B cell (primary cell): ENCODE results near the gene CYTH3. TPM values are rescaled to one million over a fixed set of nuclear protein-coding genes. Genes with fewer than 3 reads are reported as not detected.

Experiments used
- ATAC-seq: fragments of 200-7000 bp; cut with Tn5 transposase; one replicate; pipeline ENCODE4 v1.10.0; 2021; ENCODE audit warnings: low read depth, mild to moderate bottlenecking, moderate number of reproducible peaks, moderate library complexity
- CTCF ChIA-PET: fragments of 350-600 bp; sonication (Branson Sonifier 250); formaldehyde crosslinking; loops from one replicate; lab custom pipeline; 2021; ENCODE audit warnings: antibody characterized with exemption, inconsistent platforms; lab: Charles Lee
- POLR2A ChIA-PET: fragments of 350-600 bp; sonication (Branson Sonifier 250); formaldehyde crosslinking; loops from one replicate; lab custom pipeline; 2021; ENCODE audit warnings: antibody characterized with exemption; lab: Charles Lee
- DNase-seq: peaks from one replicate; pipeline ENCODE4 v3.0.0; 2013
- H2AFZ ChIP-seq: 2 replicates; pipeline ENCODE4 v1.6.1; 2012; ENCODE audit warnings: mild to moderate bottlenecking, low read depth, low read length; ENCODE audit not compliant: insufficient read depth, poor library complexity, severe bottlenecking
- H3K27ac ChIP-seq, 2 donors: 1 replicate in 1 of 2; 2 replicates in 1 of 2; pipeline ENCODE4 v1.5.1; 2012 to 2013; ENCODE audit warnings: low read length in 2 of 2, mild to moderate bottlenecking in 2 of 2, moderate library complexity in 1 of 2
- H3K27me3 ChIP-seq, 4 experiments: fragments of 200-600 bp in 1 of 4; sonication (generic) in 1 of 4; replicated peaks in 1 of 4; 1 replicate in 2 of 4; 2 replicates in 2 of 4; pipeline versions ENCODE4 v1.6.1 to v1.7.0; 2013 to 2016; ENCODE audit warnings: low read length in 3 of 4, mild to moderate bottlenecking in 2 of 4, mixed read lengths in 1 of 4, moderate library complexity in 1 of 4; ENCODE audit not compliant: insufficient read depth in 4 of 4, control insufficient read depth in 3 of 4; ENCODE audit errors: control extremely low read depth in 1 of 4
- H3K36me3 ChIP-seq, 2 experiments: replicated peaks in 1 of 2; 1 replicate in 1 of 2; 2 replicates in 1 of 2; pipeline versions ENCODE4 v1.6.1 to v1.7.1; 2013; ENCODE audit warnings: low read length in 1 of 2; ENCODE audit not compliant: insufficient read depth in 2 of 2, control insufficient read depth in 1 of 2; ENCODE audit errors: control extremely low read depth in 1 of 2, extremely low read depth in 1 of 2
- H3K4me1 ChIP-seq, 2 donors: fragments of 200-600 bp in 1 of 2; sonication (generic) in 1 of 2; 1 replicate in 1 of 2; 2 replicates in 1 of 2; pipeline versions ENCODE4 v1.5.1 to v1.6.1; 2013 to 2017; ENCODE audit warnings: low read length in 2 of 2; ENCODE audit not compliant: control insufficient read depth in 2 of 2, insufficient read depth in 2 of 2
- H3K4me2 ChIP-seq: replicated peaks from 2 replicates; pipeline ENCODE3; 2012; ENCODE audit warnings: mild to moderate bottlenecking, low read depth, low read length; ENCODE audit not compliant: poor library complexity, severe bottlenecking
- H3K4me3 ChIP-seq, 5 experiments: fragments of 200-600 bp in 1 of 5; sonication (generic) in 1 of 5; 1 replicate in 3 of 5; 2 replicates in 2 of 5; pipeline versions ENCODE4 v1.5.1 to v1.7.0; 2011 to 2016; ENCODE audit warnings: low read length in 4 of 5, mild to moderate bottlenecking in 4 of 5, low read depth in 2 of 5, control low read depth in 1 of 5, moderate library complexity in 1 of 5; ENCODE audit not compliant: insufficient read depth in 1 of 5; ENCODE audit errors: control extremely low read depth in 1 of 5, extremely low read depth in 1 of 5
- H3K79me2 ChIP-seq: fragments of 200-600 bp; sonication (generic); one replicate; pipeline ENCODE4 v1.6.0; 2016; ENCODE audit warnings: low read length; ENCODE audit not compliant: control insufficient read depth, insufficient read depth
- H3K9ac ChIP-seq: fragments of 200-600 bp; sonication (generic); 2 replicates; pipeline ENCODE4 v1.6.1; 2017; ENCODE audit warnings: mild to moderate bottlenecking, low read length, moderate library complexity
- H3K9me3 ChIP-seq, 3 donors: one replicate each; pipeline versions ENCODE4 v1.6.1 to v1.7.1; 2013; ENCODE audit warnings: low read length in 2 of 3; ENCODE audit not compliant: control insufficient read depth in 2 of 3, insufficient read depth in 1 of 3; ENCODE audit errors: control extremely low read depth in 1 of 3
- H4K20me1 ChIP-seq: 2 replicates; pipeline ENCODE4 v1.6.0; 2012; ENCODE audit warnings: mild to moderate bottlenecking, low read length; ENCODE audit not compliant: insufficient read depth, control insufficient read depth, poor library complexity, severe bottlenecking
- H3K27ac Mint-ChIP-seq: one replicate; pipeline ENCODE4 v1.8.0; 2021; ENCODE audit warnings: mixed read lengths
- H3K27me3 Mint-ChIP-seq: one replicate; pipeline ENCODE4 v1.8.0; 2021; ENCODE audit warnings: mixed read lengths
- H3K4me1 Mint-ChIP-seq: one replicate; pipeline ENCODE4 v1.8.0; 2021; ENCODE audit warnings: mixed read lengths
- H3K4me3 Mint-ChIP-seq: one replicate; pipeline ENCODE4 v1.8.0; 2021; ENCODE audit warnings: mixed read lengths
- H3K9me3 Mint-ChIP-seq: one replicate; pipeline ENCODE4 v1.8.0; 2022; ENCODE audit warnings: mixed read lengths; ENCODE audit not compliant: insufficient read depth
- CTCF ChIP-seq: fragments of 200-600 bp; IDR thresholded peaks from one replicate; pipeline ENCODE4 v1.8.0; 2022; ENCODE audit warnings: antibody characterized with exemption, mild to moderate bottlenecking
- EZH2 ChIP-seq: IDR thresholded peaks from 2 replicates; pipeline ENCODE4 v1.6.1; 2012; ENCODE audit warnings: borderline replicate concordance, low read depth, mild to moderate bottlenecking, moderate library complexity, low read length; ENCODE audit not compliant: insufficient read depth, poor library complexity, severe bottlenecking
- WGBS: methylation state at CpG from one replicate; pipeline ENCODE4 v1.1.5; 2013; ENCODE audit warnings: missing lambda C conversion rate; ENCODE audit not compliant: insufficient coverage; 5-methylcytosine and 5-hydroxymethylcytosine counted together
- intact Hi-C: fragments of 100-400 bp; cut with micrococcal nuclease; formaldehyde crosslinking; loops from one replicate; pipeline ENCODE4 v1.10.0; 2022
- polyA plus RNA-seq: library from polyadenylated mRNA; depleted of rRNA; stranded (reverse); fragments of >200 nt; gene quantifications from 2 replicates; pipeline ENCODE4 v1.2.3, GENCODE V29; 2012
- total RNA-seq, 2 donors: library from RNA; stranded (reverse); fragments of 120-200 nt in 1 of 2; gene quantifications; 1 replicate in 1 of 2; 2 replicates in 1 of 2; pipeline versions ENCODE4 v1.2.3 to v1.2.4, GENCODE V29; 2013 to 2022

Gene CYTH3
- total and polyA plus RNA-seq, 2 donors (not counting 1 experiment from before 2014, with no cell fraction given): 5.2 to 11.3 TPM

- WGBS: 91% methylated on average over 4 of the region's 10 CpGs
- Mint-ChIP-seq H3K4me1 (no peaks in the 10 kb centered on the region), H3K27ac (no peak overlapping the region), H3K9me3 (no peaks in the 10 kb centered on the region), H3K27me3 (no peaks in the 10 kb centered on the region), H3K4me3 (no peak overlapping the region)
- CTCF ChIA-PET: no interaction called here
- Histone ChIP-seq H4K20me1 (no peaks in the 10 kb centered on the region), H3K27ac (no peak overlapping the region), H3K4me3 (no peak overlapping the region), H3K4me2 (no peak overlapping the region), H2AFZ (no peak overlapping the region), H3K27me3 (no peaks in the 10 kb centered on the region), H3K4me1 (no peaks in the 10 kb centered on the region), H3K79me2 (no peaks in the 10 kb centered on the region), H3K36me3 (peaks cover 1 to 2% of the 10 kb centered on the region in 2 experiments), H3K9me3 (no peaks in the 10 kb centered on the region), H3K9ac (no peak overlapping the region)
- TF ChIP-seq CTCF: no peak
- no peak for TF ChIP-seq EZH2
- intact Hi-C loops: no loop called here
- ATAC-seq: no peak
- no peak for DNase-seq
- POLR2A ChIA-PET: no interaction called here
These were observed 89.4 kb downstream of the CYTH3 start for GRCh38 chr7:6182993-6183392.

GRCh38 chr7:6181136-6181535 is 91.3 kb downstream of the CYTH3 start:
- Histone ChIP-seq H3K9ac (no peak overlapping the region), H3K79me2 (no peaks in the 10 kb centered on the region), H3K9me3 (no peaks in the 10 kb centered on the region), H3K36me3 (no peaks in the 10 kb centered on the region), H3K4me1 (no peaks in the 10 kb centered on the region), H4K20me1 (no peaks in the 10 kb centered on the region), H3K4me3 (no peak overlapping the region), H3K4me2 (no peak overlapping the region), H3K27me3 (no peaks in the 10 kb centered on the region), H2AFZ (no peak overlapping the region), H3K27ac (no peak overlapping the region)
- H3K27ac Mint-ChIP-seq: no peak overlapping the region
- intact Hi-C loops: no loop called here
- no CpG with 5 or more reads among the region's 1 CpG for WGBS
- no peak overlapping the region for H3K4me3 Mint-ChIP-seq
- DNase-seq: no peak
- H3K9me3 Mint-ChIP-seq: no peaks in the 10 kb centered on the region
- no peak for TF ChIP-seq EZH2
- H3K4me1 Mint-ChIP-seq: no peaks in the 10 kb centered on the region
- no peak for ATAC-seq
- no peaks in the 10 kb centered on the region for H3K27me3 Mint-ChIP-seq
- ChIA-PET POLR2A (no interaction called here), CTCF (no interaction called here)
